ENCODE measurements around the gene RFNG. TPM values are rescaled to one million over a fixed set of nuclear protein-coding genes. Genes with fewer than 3 reads are reported as not detected.

The RFNG gene
- total and polyA plus RNA-seq, 10 of the 15 experiments (the other 5 are each of a cell fraction or from before 2014, with no cell fraction given): 0.10 to 19.6 (median 6.2) TPM

GRCh38 chr17:82019690-82020571, 31.7 kb downstream of the RFNG start (continued):
- TF ChIP-seq E4F1 (IDR thresholded peaks at IDR 0.05; ENCODE audit: borderline replicate concordance, partially characterized antibody): no peak
- TF ChIP-seq, protein P1, sequence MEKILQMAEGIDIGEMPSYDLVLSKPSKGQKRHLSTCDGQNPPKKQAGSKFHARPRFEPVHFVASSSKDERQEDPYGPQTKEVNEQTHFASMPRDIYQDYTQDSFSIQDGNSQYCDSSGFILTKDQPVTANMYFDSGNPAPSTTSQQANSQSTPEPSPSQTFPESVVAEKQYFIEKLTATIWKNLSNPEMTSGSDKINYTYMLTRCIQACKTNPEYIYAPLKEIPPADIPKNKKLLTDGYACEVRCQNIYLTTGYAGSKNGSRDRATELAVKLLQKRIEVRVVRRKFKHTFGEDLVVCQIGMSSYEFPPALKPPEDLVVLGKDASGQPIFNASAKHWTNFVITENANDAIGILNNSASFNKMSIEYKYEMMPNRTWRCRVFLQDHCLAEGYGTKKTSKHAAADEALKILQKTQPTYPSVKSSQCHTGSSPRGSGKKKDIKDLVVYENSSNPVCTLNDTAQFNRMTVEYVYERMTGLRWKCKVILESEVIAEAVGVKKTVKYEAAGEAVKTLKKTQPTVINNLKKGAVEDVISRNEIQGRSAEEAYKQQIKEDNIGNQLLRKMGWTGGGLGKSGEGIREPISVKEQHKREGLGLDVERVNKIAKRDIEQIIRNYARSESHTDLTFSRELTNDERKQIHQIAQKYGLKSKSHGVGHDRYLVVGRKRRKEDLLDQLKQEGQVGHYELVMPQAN (conservative IDR thresholded peaks at IDR 0.05): no peak
- no peak for TF ChIP-seq SREBF1 (IDR thresholded peaks at IDR 0.05; ENCODE audit: low read length)
- TF ChIP-seq CBX3 (IDR thresholded peaks at IDR 0.05; ENCODE audit: borderline replicate concordance, low read depth): no peak
- 0 out of 2 replicates have a peak, but pooled peaks have one; percentile 28 for TF ChIP-seq CREM (IDR thresholded peaks at IDR 0.05; ENCODE audit: low read depth)
- no peak for TF ChIP-seq NFXL1 (IDR thresholded peaks at IDR 0.05; ENCODE audit: borderline replicate concordance)
- TF ChIP-seq KDM1A (IDR thresholded peaks at IDR 0.05; ENCODE audit: borderline replicate concordance): no peak
- TF ChIP-seq YY1 (IDR thresholded peaks at IDR 0.05; ENCODE audit: low read depth, low read length): 0 out of 2 replicates have a peak, but pooled peaks have one; percentile 8
- TF ChIP-seq, protein P2, sequence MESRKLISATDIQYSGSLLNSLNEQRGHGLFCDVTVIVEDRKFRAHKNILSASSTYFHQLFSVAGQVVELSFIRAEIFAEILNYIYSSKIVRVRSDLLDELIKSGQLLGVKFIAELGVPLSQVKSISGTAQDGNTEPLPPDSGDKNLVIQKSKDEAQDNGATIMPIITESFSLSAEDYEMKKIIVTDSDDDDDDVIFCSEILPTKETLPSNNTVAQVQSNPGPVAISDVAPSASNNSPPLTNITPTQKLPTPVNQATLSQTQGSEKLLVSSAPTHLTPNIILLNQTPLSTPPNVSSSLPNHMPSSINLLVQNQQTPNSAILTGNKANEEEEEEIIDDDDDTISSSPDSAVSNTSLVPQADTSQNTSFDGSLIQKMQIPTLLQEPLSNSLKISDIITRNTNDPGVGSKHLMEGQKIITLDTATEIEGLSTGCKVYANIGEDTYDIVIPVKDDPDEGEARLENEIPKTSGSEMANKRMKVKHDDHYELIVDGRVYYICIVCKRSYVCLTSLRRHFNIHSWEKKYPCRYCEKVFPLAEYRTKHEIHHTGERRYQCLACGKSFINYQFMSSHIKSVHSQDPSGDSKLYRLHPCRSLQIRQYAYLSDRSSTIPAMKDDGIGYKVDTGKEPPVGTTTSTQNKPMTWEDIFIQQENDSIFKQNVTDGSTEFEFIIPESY (IDR thresholded peaks at IDR 0.05): peak; percentile 72; the same call in 1 of the 2 replicates
- no peak for TF ChIP-seq SUZ12 (IDR thresholded peaks at IDR 0.05; ENCODE audit: unreplicated experiment)
- no peak for TF ChIP-seq MYC (IDR thresholded peaks at IDR 0.05; ENCODE audit: insufficient read depth, insufficient read length, insufficient replicate concordance, low read length, severe bottlenecking)
- no peak for TF ChIP-seq HSF1 (IDR thresholded peaks at IDR 0.05; ENCODE audit: low read depth, low read length)
- no peak; the same call in 1 of the 2 replicates for TF ChIP-seq RUNX3 (IDR thresholded peaks at IDR 0.05; ENCODE audit: low read length)
- peak; percentile 46; the same call in 1 of the 2 replicates for TF ChIP-seq CREB1 (IDR thresholded peaks at IDR 0.05; ENCODE audit: low read depth)
- no peak for TF ChIP-seq SREBF2 (IDR thresholded peaks at IDR 0.05; ENCODE audit: low read length)
- TF ChIP-seq KAT2A (conservative IDR thresholded peaks at IDR 0.05; ENCODE audit: control insufficient read depth, low read depth, low read length): no peak
